Islet of Langerhans (tissue), 1 donor: ENCODE measurements around the gene SNRPB.
"Not testable (repeated sequence)": the region's sequence is repeated elsewhere in the genome, so short reads cannot be mapped to it uniquely, and the experiment has no call there.

Experiments
- FAIRE-seq: peaks from one replicate; lab custom pipeline; 2011; peaks lifted over from hg19 to GRCh38; lab: Jason Lieb, UNC

Gene SNRPB

GRCh38 chr20:2470423-2471193 is at the start of gene SNRPB:
TSS of gene SNRPB (minus strand) at chr20:2470789. CDS start at chr20:2470690, 99 bp downstream.
- FAIRE-seq = peak; percentile 97

GRCh38 chr20:2519115-2519809 is 48.7 kb upstream of the SNRPB start:
- FAIRE-seq = no peak

GRCh38 chr20:2518558-2518957 is 48.0 kb upstream of the SNRPB start:
- FAIRE-seq = no peak

- FAIRE-seq = no peak
These were observed 47.5 kb upstream of the SNRPB start for GRCh38 chr20:2518096-2518495.

- no peak for FAIRE-seq
These were observed 45.8 kb upstream of the SNRPB start for GRCh38 chr20:2516399-2516798.

GRCh38 chr20:2515203-2515602 is 44.6 kb upstream of the SNRPB start:
- FAIRE-seq = no peak

GRCh38 chr20:2509794-2510193 is 39.2 kb upstream of the SNRPB start:
- no peak for FAIRE-seq

- FAIRE-seq = no peak
These were observed 38.8 kb upstream of the SNRPB start for GRCh38 chr20:2509468-2509781.

- FAIRE-seq = peak; percentile 90
These were observed 38.3 kb upstream of the SNRPB start, which contains the start of gene ZNF343 for GRCh38 chr20:2508631-2509467. TSS of gene ZNF343 (minus strand) at chr20:2508915. CDS start at chr20:2493895, 15,020 bp downstream.

- no peak for FAIRE-seq
These were observed 37.5 kb upstream of the SNRPB start for GRCh38 chr20:2507875-2508630.

GRCh38 chr20:2507464-2507863 is 36.9 kb upstream of the SNRPB start:
- no peak for FAIRE-seq

GRCh38 chr20:2506426-2506825 is 35.8 kb upstream of the SNRPB start:
- FAIRE-seq = not testable (repeated sequence)

GRCh38 chr20:2504803-2505202 is 34.2 kb upstream of the SNRPB start:
- not testable (repeated sequence) for FAIRE-seq

- not testable (repeated sequence) for FAIRE-seq
These were observed 32.3 kb upstream of the SNRPB start for GRCh38 chr20:2502808-2503384.

GRCh38 chr20:2485661-2486060 is 15.1 kb upstream of the SNRPB start:
- FAIRE-seq = no peak

- FAIRE-seq = no peak
These were observed 14.5 kb upstream of the SNRPB start for GRCh38 chr20:2485080-2485479.

- FAIRE-seq = no peak
These were observed 12.9 kb upstream of the SNRPB start for GRCh38 chr20:2483504-2483903.

GRCh38 chr20:2480381-2480780 is 9.8 kb upstream of the SNRPB start:
- FAIRE-seq = no peak

GRCh38 chr20:2476742-2477615 is 6.4 kb upstream of the SNRPB start:
- FAIRE-seq = no peak

- no peak for FAIRE-seq
These were observed 5.5 kb upstream of the SNRPB start for GRCh38 chr20:2475850-2476741.
